Neural progenitor cell (in vitro differentiated cells): ENCODE data around the gene CHST12. TPM values are rescaled to one million over a fixed set of nuclear protein-coding genes. Genes with fewer than 3 reads are reported as not detected.

ENCODE experiments used
- DNase-seq: peaks from one replicate; pipeline ENCODE4 v3.0.0-alpha.2; 2016; ENCODE audit warnings: low spot score
- H2AFZ ChIP-seq: fragments of 200-600 bp; sonication (generic); replicated peaks from 2 replicates; pipeline ENCODE4 v1.6.1; 2016; ENCODE audit warnings: antibody characterized with exemption
- H3F3A ChIP-seq: fragments of 200-600 bp; sonication (generic); 2 replicates; pipeline ENCODE4 v1.6.1; 2016; ENCODE audit warnings: antibody characterized with exemption, low read depth
- H3K27ac ChIP-seq: fragments of 200-600 bp; sonication (generic); 2 replicates; pipeline ENCODE4 v1.5.1; 2016; ENCODE audit warnings: mild to moderate bottlenecking
- H3K27me3 ChIP-seq: fragments of 200-600 bp; sonication (generic); 2 replicates; pipeline ENCODE4 v1.6.1; 2016; ENCODE audit warnings: mild to moderate bottlenecking, moderate library complexity
- H3K36me3 ChIP-seq: fragments of 200-600 bp; sonication (generic); 2 replicates; pipeline ENCODE4 v1.5.1; 2016
- H3K4me1 ChIP-seq: fragments of 200-600 bp; sonication (generic); 2 replicates; pipeline ENCODE4 v1.6.1; 2016; ENCODE audit warnings: mixed run types
- H3K4me2 ChIP-seq: fragments of 200-600 bp; sonication (generic); 2 replicates; pipeline ENCODE4 v1.6.1; 2016
- H3K4me3 ChIP-seq: fragments of 200-600 bp; sonication (generic); 2 replicates; pipeline ENCODE4 v1.5.1; 2016
- H3K79me2 ChIP-seq: fragments of 200-600 bp; sonication (generic); 2 replicates; pipeline ENCODE4 v1.6.1; 2016; ENCODE audit warnings: low read depth
- H3K9ac ChIP-seq: fragments of 200-600 bp; sonication (generic); 2 replicates; pipeline ENCODE4 v1.6.1; 2016
- H3K9me3 ChIP-seq: fragments of 200-600 bp; sonication (generic); 2 replicates; pipeline ENCODE4 v1.5.1; 2016; ENCODE audit warnings: low read depth
- H4K20me1 ChIP-seq: fragments of 200-600 bp; sonication (generic); 2 replicates; pipeline ENCODE4 v1.6.1; 2016; ENCODE audit warnings: low read depth
- H3K27ac Mint-ChIP-seq: 3 replicates; pipeline ENCODE4 v1.8.0; 2021; ENCODE audit warnings: mixed read lengths
- H3K27me3 Mint-ChIP-seq: 2 replicates; pipeline ENCODE4 v1.8.0; 2022; ENCODE audit warnings: low read depth, mild to moderate bottlenecking, inconsistent platforms, moderate library complexity, mixed read lengths; ENCODE audit not compliant: insufficient read depth
- H3K36me3 Mint-ChIP-seq: 3 replicates; pipeline ENCODE4 v1.8.0; 2021; ENCODE audit warnings: mixed read lengths
- H3K4me1 Mint-ChIP-seq: 3 replicates; pipeline ENCODE4 v1.8.0; 2021; ENCODE audit warnings: mixed read lengths
- H3K4me3 Mint-ChIP-seq: 3 replicates; pipeline ENCODE4 v1.8.0; 2021; ENCODE audit warnings: mild to moderate bottlenecking, moderate library complexity, mixed read lengths
- H3K9me3 Mint-ChIP-seq: 3 replicates; pipeline ENCODE4 v1.8.0; 2020; ENCODE audit warnings: mixed read lengths
- EZH2 ChIP-seq: fragments of 200-600 bp; sonication (generic); IDR thresholded peaks from 2 replicates; pipeline ENCODE4 v1.6.1; 2017; ENCODE audit warnings: antibody characterized with exemption, mild to moderate bottlenecking, moderate library complexity
- EZH2phosphoT487 ChIP-seq: fragments of 200-600 bp; sonication (generic); IDR thresholded peaks from 2 replicates; pipeline ENCODE4 v1.6.1; 2017; ENCODE audit warnings: antibody characterized with exemption
- total RNA-seq: library from RNA; depleted of rRNA; stranded (reverse); fragments of >200 nt; gene quantifications from 2 replicates; pipeline ENCODE4 v1.2.3, GENCODE V29; 2015; ENCODE audit warnings: low replicate concordance
- TF ChIP-seq, protein P1 (sequence below): fragments of 200-600 bp; sonication (generic); IDR thresholded peaks from 2 replicates; pipeline ENCODE4 v1.5.1; 2017; ENCODE audit warnings: antibody characterized with exemption, mild to moderate bottlenecking

CHST12 gene
- total RNA-seq, 1 donor from 2014 or later: 0.43 TPM

DNA sequence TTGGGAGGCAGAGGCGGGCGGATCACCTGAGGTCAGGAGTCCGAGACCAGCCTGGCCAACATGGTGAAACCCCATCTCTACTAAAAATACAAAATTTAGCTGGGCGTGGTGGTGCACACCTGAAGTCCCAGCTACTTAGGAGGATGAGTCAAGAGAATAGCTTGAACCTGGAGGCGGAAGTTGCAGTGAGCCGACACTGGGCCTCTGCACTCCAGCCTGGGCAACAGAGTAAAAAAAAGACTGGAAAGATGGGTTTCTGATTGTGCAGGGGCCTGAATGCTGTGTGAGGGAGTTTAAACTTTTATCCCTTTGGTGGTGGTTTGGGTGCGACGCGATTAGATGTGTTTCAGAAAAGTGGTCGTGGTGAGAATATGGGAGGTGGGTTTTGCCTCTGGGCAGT, 1.8 kb downstream of the CHST12 start:
- Mint-ChIP-seq H3K36me3 (peaks cover 4% of the 10 kb centered on the region), H3K4me3 (peak overlapping the region; percentile 89), H3K27me3 (peaks cover 2% of the 10 kb centered on the region), H3K9me3 (no peaks in the 10 kb centered on the region), H3K27ac (peak overlapping the region; percentile 59), H3K4me1 (peaks cover 41% of the 10 kb centered on the region)
- H3K79me2 ChIP-seq: peaks cover 45% of the 10 kb centered on the region
- no peaks in the 10 kb centered on the region for H3K36me3 ChIP-seq
- H3K4me3 ChIP-seq: no peak overlapping the region
- H3K9me3 ChIP-seq: no peaks in the 10 kb centered on the region
- H3K4me2 ChIP-seq: no peak overlapping the region
- no peak for DNase-seq
- no peak overlapping the region for H3K9ac ChIP-seq
- no peak overlapping the region for H3K27ac ChIP-seq
- H3K4me1 ChIP-seq: peaks cover 16% of the 10 kb centered on the region
- H3F3A ChIP-seq: peaks cover 27% of the 10 kb centered on the region
- no peak overlapping the region for H2AFZ ChIP-seq
- TF ChIP-seq, protein P1, sequence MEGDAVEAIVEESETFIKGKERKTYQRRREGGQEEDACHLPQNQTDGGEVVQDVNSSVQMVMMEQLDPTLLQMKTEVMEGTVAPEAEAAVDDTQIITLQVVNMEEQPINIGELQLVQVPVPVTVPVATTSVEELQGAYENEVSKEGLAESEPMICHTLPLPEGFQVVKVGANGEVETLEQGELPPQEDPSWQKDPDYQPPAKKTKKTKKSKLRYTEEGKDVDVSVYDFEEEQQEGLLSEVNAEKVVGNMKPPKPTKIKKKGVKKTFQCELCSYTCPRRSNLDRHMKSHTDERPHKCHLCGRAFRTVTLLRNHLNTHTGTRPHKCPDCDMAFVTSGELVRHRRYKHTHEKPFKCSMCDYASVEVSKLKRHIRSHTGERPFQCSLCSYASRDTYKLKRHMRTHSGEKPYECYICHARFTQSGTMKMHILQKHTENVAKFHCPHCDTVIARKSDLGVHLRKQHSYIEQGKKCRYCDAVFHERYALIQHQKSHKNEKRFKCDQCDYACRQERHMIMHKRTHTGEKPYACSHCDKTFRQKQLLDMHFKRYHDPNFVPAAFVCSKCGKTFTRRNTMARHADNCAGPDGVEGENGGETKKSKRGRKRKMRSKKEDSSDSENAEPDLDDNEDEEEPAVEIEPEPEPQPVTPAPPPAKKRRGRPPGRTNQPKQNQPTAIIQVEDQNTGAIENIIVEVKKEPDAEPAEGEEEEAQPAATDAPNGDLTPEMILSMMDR: no peak
- TF ChIP-seq EZH2: no peak
- no peaks in the 10 kb centered on the region for H3K27me3 ChIP-seq
- H4K20me1 ChIP-seq: peaks cover 17% of the 10 kb centered on the region

DNA sequence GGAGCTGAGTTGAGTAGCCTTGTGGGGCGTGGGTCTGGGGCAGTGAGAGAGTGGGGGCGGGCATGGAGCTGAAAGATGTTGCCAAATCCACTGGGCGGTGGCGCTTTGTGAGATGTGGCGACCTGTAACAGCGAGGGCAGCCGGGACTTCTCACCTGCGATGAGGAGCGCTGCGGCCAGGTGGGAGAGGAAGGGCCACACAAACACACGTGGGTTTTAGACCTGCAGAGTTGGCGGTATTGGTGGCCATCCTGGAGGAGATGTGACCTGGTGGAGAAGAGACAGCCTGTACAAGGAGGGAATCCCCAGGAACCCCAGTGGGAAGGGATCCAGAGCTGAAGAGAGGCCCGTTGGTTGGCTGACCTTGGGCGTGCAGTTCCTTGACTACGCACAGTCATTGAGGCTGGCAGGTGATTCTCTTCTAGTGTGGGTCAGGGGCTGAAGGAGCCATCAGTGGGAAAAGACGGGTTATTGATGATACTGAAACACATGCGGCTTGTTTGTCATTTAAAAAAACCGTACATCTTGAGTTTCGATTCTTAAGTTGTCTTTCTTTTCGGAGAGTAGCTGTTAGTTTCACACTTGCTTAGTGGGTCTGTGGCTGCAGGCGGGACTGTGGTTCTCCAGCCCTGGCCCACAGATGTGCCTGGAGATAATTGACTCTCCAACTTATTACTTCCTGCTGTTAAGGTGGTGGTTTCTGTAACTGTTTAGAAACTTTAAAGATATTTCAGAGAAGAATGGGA, 2.4 kb downstream of the CHST12 start:
- Histone ChIP-seq H3K9me3 (no peaks in the 10 kb centered on the region), H3K79me2 (peaks cover 48% of the 10 kb centered on the region), H3F3A (peaks cover 27% of the 10 kb centered on the region), H3K27ac (no peak overlapping the region), H3K9ac (no peak overlapping the region), H2AFZ (no peak overlapping the region), H3K4me3 (no peak overlapping the region), H3K27me3 (no peaks in the 10 kb centered on the region), H3K4me1 (peaks cover 15% of the 10 kb centered on the region), H3K36me3 (no peaks in the 10 kb centered on the region), H4K20me1 (peaks cover 17% of the 10 kb centered on the region), H3K4me2 (no peak overlapping the region)
- TF ChIP-seq EZH2 (no peak), EZH2phosphoT487 (no peak)
- TF ChIP-seq, protein P1: no peak
- Mint-ChIP-seq H3K4me1 (peaks cover 42% of the 10 kb centered on the region), H3K9me3 (no peaks in the 10 kb centered on the region), H3K36me3 (peaks cover 4% of the 10 kb centered on the region), H3K4me3 (peak overlapping the region; percentile 89), H3K27ac (peak overlapping the region; percentile 67), H3K27me3 (peaks cover 2% of the 10 kb centered on the region)
- DNase-seq: no peak

DNA sequence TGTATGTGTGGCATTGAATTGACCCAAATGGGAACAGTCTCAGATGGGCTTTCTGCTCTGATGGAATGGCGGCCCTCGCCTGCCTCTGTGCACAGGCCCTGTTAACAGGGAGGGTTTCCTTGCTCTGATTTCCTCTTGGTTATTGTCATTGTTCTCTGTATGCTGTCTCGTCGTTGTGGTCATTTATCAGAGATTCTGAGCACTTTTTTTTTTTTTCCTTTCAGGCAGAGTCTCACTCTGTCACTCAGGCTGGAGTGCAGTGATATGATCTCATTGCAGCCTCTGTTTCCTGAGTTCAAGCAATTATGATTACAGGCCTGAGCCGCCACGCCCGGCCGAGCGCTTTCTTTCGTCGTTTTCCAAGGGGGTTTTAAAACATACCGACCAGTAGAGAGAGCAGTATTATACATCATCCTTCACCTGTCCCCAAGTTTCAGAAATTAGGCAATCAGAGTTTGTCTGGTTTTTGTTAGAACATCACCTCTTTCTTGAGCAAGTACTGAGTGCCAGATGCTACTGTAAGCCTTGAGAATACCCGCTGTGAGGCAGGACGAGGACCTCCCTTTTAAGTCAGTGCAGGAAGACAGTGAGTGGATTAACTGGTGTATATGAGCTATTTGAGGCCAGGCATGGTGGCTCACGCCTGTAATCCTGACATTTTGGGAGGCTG, 6.5 kb downstream of the CHST12 start:
- Mint-ChIP-seq H3K4me3 (no peak overlapping the region), H3K4me1 (peaks cover 34% of the 10 kb centered on the region)
- peaks cover 14% of the 10 kb centered on the region for H4K20me1 ChIP-seq

More for the DNA sequence above, 6.5 kb downstream of the CHST12 start:
- Histone ChIP-seq H2AFZ (no peak overlapping the region), H3F3A (peaks cover 2% of the 10 kb centered on the region), H3K9ac (no peak overlapping the region), H3K27ac (no peak overlapping the region), H3K27me3 (no peaks in the 10 kb centered on the region), H3K36me3 (no peaks in the 10 kb centered on the region), H3K79me2 (peaks cover 43% of the 10 kb centered on the region), H3K9me3 (no peaks in the 10 kb centered on the region), H3K4me3 (no peak overlapping the region), H3K4me1 (peaks cover 15% of the 10 kb centered on the region), H3K4me2 (no peak overlapping the region)
- H3K9me3 Mint-ChIP-seq: no peaks in the 10 kb centered on the region
- H3K36me3 Mint-ChIP-seq: peaks cover 6% of the 10 kb centered on the region
- no peak for TF ChIP-seq EZH2
- TF ChIP-seq, protein P1: no peak
- no peak for TF ChIP-seq EZH2phosphoT487
- H3K27me3 Mint-ChIP-seq: peaks cover 2% of the 10 kb centered on the region
- no peak for DNase-seq
- peak overlapping the region; percentile 3 for H3K27ac Mint-ChIP-seq
